AG20443 (cell line): ENCODE results near the gene CCDC78.

Experiments
- DNase-seq: peaks from one replicate; pipeline ENCODE4 v3.0.0; 2012; ENCODE audit warnings: low spot score, mixed read lengths

The CCDC78 gene

GRCh38 chr16:736936-737481 is 10.8 kb upstream of the CCDC78 start:
- DNase-seq = no peak

- DNase-seq = no peak
These were observed 9.8 kb upstream of the CCDC78 start for GRCh38 chr16:735982-736453.

- no peak for DNase-seq
These were observed 9.0 kb upstream of the CCDC78 start for GRCh38 chr16:734981-735881.

- DNase-seq = no peak
These were observed 8.2 kb upstream of the CCDC78 start for GRCh38 chr16:734208-734980.

GRCh38 chr16:733382-734207 is 7.4 kb upstream of the CCDC78 start:
- DNase-seq = no peak

- no peak for DNase-seq
These were observed 6.7 kb upstream of the CCDC78 start for GRCh38 chr16:732936-733335.

- no peak for DNase-seq
These were observed 6.1 kb upstream of the CCDC78 start for GRCh38 chr16:732332-732731.

GRCh38 chr16:730666-731509 is 4.6 kb upstream of the CCDC78 start:
- no peak for DNase-seq

GRCh38 chr16:729768-730665 is 3.8 kb upstream of the CCDC78 start:
- DNase-seq = no peak

GRCh38 chr16:728890-729744 is 2.9 kb upstream of the CCDC78 start:
- no peak for DNase-seq

- DNase-seq = peak; percentile 89
These were observed 2.1 kb upstream of the CCDC78 start for GRCh38 chr16:728131-728889.

- DNase-seq = no peak
These were observed 1.2 kb upstream of the CCDC78 start for GRCh38 chr16:727291-727977.

- no peak for DNase-seq
These were observed 130 bp downstream of the CCDC78 start for GRCh38 chr16:726188-726437.

GRCh38 chr16:725463-726187 is 618 bp downstream of the CCDC78 start:
- no peak for DNase-seq

- DNase-seq = no peak
These were observed 1.2 kb downstream of the CCDC78 start for GRCh38 chr16:725041-725376.

GRCh38 chr16:724188-725040 is 1.8 kb downstream of the CCDC78 start:
- DNase-seq = no peak
